ENCODE measurements around the gene LRRN1.

GRCh38 chr3:3802046-3802445 lies 2.8 kb downstream of the LRRN1 start:
- no peak for TF ChIP-seq CTCF (conservative IDR thresholded peaks at IDR 0.05; ENCODE audit: low read length)
- no peak for TF ChIP-seq EZH2phosphoT487 (IDR thresholded peaks at IDR 0.05; ENCODE audit: borderline replicate concordance)

Measured in Loucy (cell line).